Stimulated activated CD4-positive, alpha-beta T cell treated with anti-CD3 and anti-CD28 coated beads, TNF-alpha, amount 100 ng/mL, for 4 hours (primary cell): Measurements from ENCODE around the gene PTPN13.

Experiments
- DNase-seq, 3 experiments: peaks; one replicate each; pipeline ENCODE4 v3.0.0-alpha.2; 2020; ENCODE audit warnings: low read depth in 3 of 3

PTPN13 gene

GRCh38 chr4:86818211-86818610 lies 224.1 kb downstream of the PTPN13 start:
- no peak for DNase-seq

- no peak for DNase-seq
Observed at GRCh38 chr4:86818841-86819240, 224.7 kb downstream of the PTPN13 start.

- no peak for DNase-seq
Observed at GRCh38 chr4:86819561-86819960, 225.4 kb downstream of the PTPN13 start.

GRCh38 chr4:86821151-86821550 lies 227.0 kb downstream of the PTPN13 start:
- DNase-seq: no peak

- no peak for DNase-seq
Observed at GRCh38 chr4:86822136-86822535, 228.0 kb downstream of the PTPN13 start.

- DNase-seq: no peak
Observed at GRCh38 chr4:86825511-86825910, 231.4 kb downstream of the PTPN13 start.

- no peak for DNase-seq
Observed at GRCh38 chr4:86831262-86832130, 237.4 kb downstream of the PTPN13 start.

- DNase-seq: no peak
Observed at GRCh38 chr4:86833615-86834014, 239.5 kb downstream of the PTPN13 start.

GRCh38 chr4:86834901-86835300 lies 240.8 kb downstream of the PTPN13 start:
- no peak for DNase-seq

- no peak for DNase-seq
Observed at GRCh38 chr4:86835677-86836076, 241.6 kb downstream of the PTPN13 start.

- DNase-seq: no peak
Observed at GRCh38 chr4:86837691-86838503, 243.8 kb downstream of the PTPN13 start.

- DNase-seq: no peak
Observed at GRCh38 chr4:86840858-86841257, 246.7 kb downstream of the PTPN13 start.

- no peak for DNase-seq
Observed at GRCh38 chr4:86841309-86841708, 247.2 kb downstream of the PTPN13 start.

- DNase-seq: no peak
Observed at GRCh38 chr4:86845593-86845992, 251.5 kb downstream of the PTPN13 start.

- no peak for DNase-seq
Observed at GRCh38 chr4:86846921-86847320, 252.8 kb downstream of the PTPN13 start.

GRCh38 chr4:86847571-86847970 lies 253.5 kb downstream of the PTPN13 start:
- no peak for DNase-seq

- no peak for DNase-seq
Observed at GRCh38 chr4:86848136-86848535, 254.0 kb downstream of the PTPN13 start.

GRCh38 chr4:86848732-86849619 lies 254.9 kb downstream of the PTPN13 start, which contains the start of gene SLC10A6:
TSS of gene SLC10A6 (minus strand) at chr4:86849384. CDS start at chr4:86849115, 269 bp downstream.
- DNase-seq: no peak

GRCh38 chr4:86853209-86853608 lies 259.1 kb downstream of the PTPN13 start:
- no peak for DNase-seq

GRCh38 chr4:86855572-86855971 lies 261.5 kb downstream of the PTPN13 start:
- DNase-seq: no peak

- no peak for DNase-seq
Observed at GRCh38 chr4:86856896-86857295, 262.8 kb downstream of the PTPN13 start.
